ENCODE data around the gene SORD. TPM values are rescaled to one million over a fixed set of nuclear protein-coding genes. Genes with fewer than 3 reads are reported as not detected.
"Not testable (repeated sequence)": the region's sequence is repeated elsewhere in the genome, so short reads cannot be mapped to it uniquely, and the experiment has no call there.

The SORD gene
- polyA plus RNA-seq, 1 donor: 61.1 TPM

GRCh38 chr15:45023659-45024225 lies 747 bp downstream of the SORD start:
- Histone ChIP-seq H3K27ac (ENCODE audit: low read length) (peak overlapping the region; percentile 30), H3K4me1 (ENCODE audit: control insufficient read depth, insufficient read depth, low read length) (peaks cover 11% of the 10 kb centered on the region), H3K27me3 (ENCODE audit: control insufficient read depth, insufficient read depth, low read length) (no peaks in the 10 kb centered on the region), H3K36me3 (ENCODE audit: control insufficient read depth, insufficient read depth, low read length) (peaks cover 3% of the 10 kb centered on the region), H3K9me3 (ENCODE audit: control insufficient read depth, low read depth, low read length) (no peaks in the 10 kb centered on the region), H3K4me3 (ENCODE audit: low read length) (peak overlapping the region; percentile 80)
- DNase-seq: peak in 1 of 2 donors; percentile 54
- no CpG with 5 or more reads among the region's 4 CpGs for WGBS (ENCODE audit: insufficient coverage, low lambda C conversion rate)

- H3K9me3 ChIP-seq (ENCODE audit: control insufficient read depth, low read depth, low read length); H3K4me3 ChIP-seq (ENCODE audit: low read length); H3K36me3 ChIP-seq (ENCODE audit: control insufficient read depth, insufficient read depth, low read length); H3K27ac ChIP-seq (ENCODE audit: low read length); H3K27me3 ChIP-seq (ENCODE audit: control insufficient read depth, insufficient read depth, low read length); DNase-seq: not testable (repeated sequence)
- WGBS (ENCODE audit: insufficient coverage, low lambda C conversion rate): no CpG with 5 or more reads among the region's 3 CpGs
- H3K4me1 ChIP-seq (ENCODE audit: control insufficient read depth, insufficient read depth, low read length): peaks cover 11% of the 10 kb centered on the region
Measured at GRCh38 chr15:45024649-45025048, 1.7 kb downstream of the SORD start.

DNA sequence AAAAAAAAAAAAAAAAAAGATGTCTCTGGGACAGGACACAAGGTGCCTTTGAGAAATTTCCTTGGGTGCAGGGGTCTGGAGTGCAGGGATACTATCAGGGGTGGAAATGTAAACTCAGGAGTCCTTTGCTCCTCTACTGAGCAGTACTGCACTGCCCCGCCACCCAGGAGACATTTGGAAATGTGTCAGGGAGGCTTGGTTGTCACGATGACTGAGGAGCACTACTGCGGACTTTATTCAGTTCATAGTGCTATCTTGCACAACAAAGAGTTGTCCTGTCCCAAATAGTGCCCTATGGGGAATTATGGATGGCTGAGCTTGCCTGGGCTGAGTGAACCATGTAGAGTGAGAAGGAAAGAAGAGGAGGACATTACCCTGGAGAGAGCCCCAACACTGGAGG lies 2.6 kb downstream of the SORD start:
- not testable (repeated sequence) for H3K27me3 ChIP-seq (ENCODE audit: control insufficient read depth, insufficient read depth, low read length); H3K27ac ChIP-seq (ENCODE audit: low read length); H3K9me3 ChIP-seq (ENCODE audit: control insufficient read depth, low read depth, low read length); H3K4me3 ChIP-seq (ENCODE audit: low read length)
- DNase-seq: peak in 1 of 2 donors; percentile 55
- no CpG with 5 or more reads among the region's 3 CpGs for WGBS (ENCODE audit: insufficient coverage, low lambda C conversion rate)
- peaks cover 12% of the 10 kb centered on the region for H3K36me3 ChIP-seq (ENCODE audit: control insufficient read depth, insufficient read depth, low read length)
- H3K4me1 ChIP-seq (ENCODE audit: control insufficient read depth, insufficient read depth, low read length): peaks cover 11% of the 10 kb centered on the region

DNA sequence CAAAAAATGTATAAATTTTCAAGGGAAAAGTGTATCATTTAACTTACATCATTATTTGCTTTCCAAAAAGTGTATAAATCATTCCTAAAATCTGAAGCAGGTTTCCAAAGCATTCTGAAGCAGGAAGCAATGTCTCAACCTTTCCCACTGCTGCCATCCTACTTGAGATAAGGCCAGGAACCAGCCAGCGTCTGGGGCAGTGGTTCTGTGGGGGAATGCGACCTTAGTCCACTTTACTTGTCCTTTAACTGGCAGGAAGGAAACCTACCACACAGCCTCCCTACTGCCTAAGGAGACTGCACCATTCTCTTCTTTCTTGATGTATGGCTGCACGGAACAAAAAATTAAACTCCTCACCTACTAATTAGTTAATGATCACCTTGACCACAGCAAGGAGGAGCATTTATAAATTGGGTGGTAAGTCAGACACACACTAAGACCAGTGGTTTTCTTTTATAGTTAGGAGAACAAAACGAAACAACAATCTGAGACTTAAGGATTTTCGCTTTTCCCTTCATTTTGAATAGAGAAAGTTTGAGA lies 3.7 kb downstream of the SORD start:
- no peak overlapping the region for H3K27ac ChIP-seq (ENCODE audit: low read length)
- H3K36me3 ChIP-seq (ENCODE audit: control insufficient read depth, insufficient read depth, low read length): peaks cover 14% of the 10 kb centered on the region
- no peaks in the 10 kb centered on the region for H3K27me3 ChIP-seq (ENCODE audit: control insufficient read depth, insufficient read depth, low read length)
- H3K9me3 ChIP-seq (ENCODE audit: control insufficient read depth, low read depth, low read length): peaks cover 4% of the 10 kb centered on the region
- 33% methylated on average over 1 of the region's 5 CpGs for WGBS (ENCODE audit: insufficient coverage, low lambda C conversion rate)
- H3K4me1 ChIP-seq (ENCODE audit: control insufficient read depth, insufficient read depth, low read length): peaks cover 11% of the 10 kb centered on the region
- no peak overlapping the region for H3K4me3 ChIP-seq (ENCODE audit: low read length)
- peak in 1 of 2 donors; percentile 27 for DNase-seq

DNA sequence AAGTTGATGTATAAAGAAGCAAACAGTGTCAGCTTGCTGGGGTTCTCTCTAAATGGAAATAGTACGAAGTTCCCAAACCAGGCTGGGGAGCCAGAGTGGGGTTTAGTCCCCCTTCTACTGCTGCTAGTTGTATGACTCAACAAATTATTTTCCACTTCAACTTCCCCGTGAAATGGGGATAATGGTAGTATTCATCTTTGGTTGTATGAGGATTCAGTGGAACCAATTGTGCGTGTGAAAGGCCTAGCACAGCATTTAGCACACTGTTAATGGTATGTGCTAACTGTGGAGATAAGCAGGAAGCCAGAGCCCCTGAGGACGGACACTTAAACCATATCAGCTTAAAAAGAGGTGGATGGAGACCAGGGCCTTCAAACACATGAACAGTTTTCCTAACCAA lies 4.2 kb downstream of the SORD start:
- Histone ChIP-seq H3K27ac (ENCODE audit: low read length) (no peak overlapping the region), H3K4me3 (ENCODE audit: low read length) (no peak overlapping the region), H3K9me3 (ENCODE audit: control insufficient read depth, low read depth, low read length) (peaks cover 4% of the 10 kb centered on the region), H3K36me3 (ENCODE audit: control insufficient read depth, insufficient read depth, low read length) (peaks cover 14% of the 10 kb centered on the region), H3K27me3 (ENCODE audit: control insufficient read depth, insufficient read depth, low read length) (no peaks in the 10 kb centered on the region), H3K4me1 (ENCODE audit: control insufficient read depth, insufficient read depth, low read length) (peaks cover 11% of the 10 kb centered on the region)
- DNase-seq: no peak
- WGBS (ENCODE audit: insufficient coverage, low lambda C conversion rate): 60% methylated on average over 1 of the region's 4 CpGs

DNA sequence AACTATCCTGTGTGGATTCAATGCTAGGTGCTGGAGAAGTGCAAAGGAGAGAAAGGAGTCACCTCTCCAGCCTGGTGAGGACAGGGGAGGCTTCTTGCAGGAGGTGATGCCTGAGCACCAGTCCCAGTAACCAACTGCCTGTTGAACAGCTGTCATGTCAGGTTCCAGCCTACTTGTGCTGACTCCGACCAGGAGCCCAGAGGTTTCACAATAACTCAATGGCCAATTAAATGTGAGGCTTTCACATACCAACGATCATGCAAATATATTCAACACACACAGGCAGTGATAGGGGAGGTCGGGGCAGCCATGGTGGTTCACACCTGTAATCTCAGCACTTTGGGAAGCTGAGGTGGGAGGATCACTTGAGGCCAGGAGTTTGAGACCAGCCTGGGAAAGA lies 7.7 kb downstream of the SORD start:
- no peak for DNase-seq
- Histone ChIP-seq H3K36me3 (ENCODE audit: control insufficient read depth, insufficient read depth, low read length) (peaks cover 14% of the 10 kb centered on the region), H3K4me3 (ENCODE audit: low read length) (no peak overlapping the region), H3K9me3 (ENCODE audit: control insufficient read depth, low read depth, low read length) (peaks cover 4% of the 10 kb centered on the region), H3K4me1 (ENCODE audit: control insufficient read depth, insufficient read depth, low read length) (no peaks in the 10 kb centered on the region), H3K27me3 (ENCODE audit: control insufficient read depth, insufficient read depth, low read length) (no peaks in the 10 kb centered on the region), H3K27ac (ENCODE audit: low read length) (no peak overlapping the region)
- no CpG with 5 or more reads among the region's 3 CpGs for WGBS (ENCODE audit: insufficient coverage, low lambda C conversion rate)

DNA sequence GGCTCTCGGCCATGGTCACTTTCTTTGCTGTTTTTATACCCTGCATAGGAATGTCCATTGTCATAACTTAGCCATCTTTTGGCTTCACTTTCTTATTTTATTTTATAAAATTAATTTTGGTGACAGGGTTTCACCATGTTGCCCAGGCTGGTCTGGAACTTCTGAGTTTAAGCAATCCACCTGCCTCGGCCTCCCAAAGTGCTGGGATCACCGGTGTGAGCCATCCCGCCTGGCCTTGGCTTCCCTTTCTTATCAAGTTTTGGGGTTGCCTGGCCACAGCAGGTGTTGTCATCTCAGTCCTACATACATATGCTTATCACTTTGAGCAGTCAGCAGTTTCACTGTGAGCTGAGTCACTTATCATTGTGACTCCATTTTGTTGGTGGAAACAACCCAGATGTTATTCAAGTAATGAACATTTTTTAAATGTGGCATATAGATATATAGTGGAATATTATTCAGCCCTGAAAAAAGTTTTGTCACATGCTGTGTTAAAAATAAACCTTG lies 8.6 kb downstream of the SORD start:
- not testable (repeated sequence) for DNase-seq; H3K9me3 ChIP-seq (ENCODE audit: control insufficient read depth, low read depth, low read length); H3K4me3 ChIP-seq (ENCODE audit: low read length); H3K27me3 ChIP-seq (ENCODE audit: control insufficient read depth, insufficient read depth, low read length); H3K4me1 ChIP-seq (ENCODE audit: control insufficient read depth, insufficient read depth, low read length); H3K27ac ChIP-seq (ENCODE audit: low read length)
- H3K36me3 ChIP-seq (ENCODE audit: control insufficient read depth, insufficient read depth, low read length): peaks cover 18% of the 10 kb centered on the region
- WGBS (ENCODE audit: insufficient coverage, low lambda C conversion rate): no CpG with 5 or more reads among the region's 4 CpGs

DNA sequence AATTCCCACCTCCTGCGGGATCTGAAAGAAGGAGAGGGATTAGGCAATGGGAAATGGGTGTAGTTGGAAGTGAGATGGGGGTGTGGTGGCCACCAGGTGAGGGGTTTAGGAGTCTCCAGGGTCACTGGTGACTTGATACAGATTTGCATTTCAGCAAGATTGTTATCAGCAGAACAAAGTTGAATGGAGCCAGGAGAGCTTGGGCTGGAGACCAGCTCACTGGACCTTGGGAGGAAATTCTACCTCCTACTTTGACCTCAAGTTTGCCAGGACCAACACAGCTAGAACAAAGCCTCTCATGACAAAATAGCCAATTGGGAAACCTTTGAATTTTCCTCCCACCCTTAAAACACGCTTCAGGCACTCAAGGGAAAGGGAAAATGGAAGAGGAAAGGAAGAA lies 9.5 kb downstream of the SORD start:
- not testable (repeated sequence) for DNase-seq; H3K27me3 ChIP-seq (ENCODE audit: control insufficient read depth, insufficient read depth, low read length); H3K4me1 ChIP-seq (ENCODE audit: control insufficient read depth, insufficient read depth, low read length); H3K4me3 ChIP-seq (ENCODE audit: low read length); H3K9me3 ChIP-seq (ENCODE audit: control insufficient read depth, low read depth, low read length); H3K27ac ChIP-seq (ENCODE audit: low read length)
- no CpG with 5 or more reads among the region's 2 CpGs for WGBS (ENCODE audit: insufficient coverage, low lambda C conversion rate)
- H3K36me3 ChIP-seq (ENCODE audit: control insufficient read depth, insufficient read depth, low read length): peaks cover 16% of the 10 kb centered on the region

- H3K4me3 ChIP-seq (ENCODE audit: low read length); H3K9me3 ChIP-seq (ENCODE audit: control insufficient read depth, low read depth, low read length); H3K27ac ChIP-seq (ENCODE audit: low read length); DNase-seq; H3K4me1 ChIP-seq (ENCODE audit: control insufficient read depth, insufficient read depth, low read length); H3K27me3 ChIP-seq (ENCODE audit: control insufficient read depth, insufficient read depth, low read length): not testable (repeated sequence)
- peaks cover 15% of the 10 kb centered on the region for H3K36me3 ChIP-seq (ENCODE audit: control insufficient read depth, insufficient read depth, low read length)
- WGBS (ENCODE audit: insufficient coverage, low lambda C conversion rate): 86% methylated on average over 1 of the region's 4 CpGs
Measured at GRCh38 chr15:45034087-45034486, 11.1 kb downstream of the SORD start.

DNA sequence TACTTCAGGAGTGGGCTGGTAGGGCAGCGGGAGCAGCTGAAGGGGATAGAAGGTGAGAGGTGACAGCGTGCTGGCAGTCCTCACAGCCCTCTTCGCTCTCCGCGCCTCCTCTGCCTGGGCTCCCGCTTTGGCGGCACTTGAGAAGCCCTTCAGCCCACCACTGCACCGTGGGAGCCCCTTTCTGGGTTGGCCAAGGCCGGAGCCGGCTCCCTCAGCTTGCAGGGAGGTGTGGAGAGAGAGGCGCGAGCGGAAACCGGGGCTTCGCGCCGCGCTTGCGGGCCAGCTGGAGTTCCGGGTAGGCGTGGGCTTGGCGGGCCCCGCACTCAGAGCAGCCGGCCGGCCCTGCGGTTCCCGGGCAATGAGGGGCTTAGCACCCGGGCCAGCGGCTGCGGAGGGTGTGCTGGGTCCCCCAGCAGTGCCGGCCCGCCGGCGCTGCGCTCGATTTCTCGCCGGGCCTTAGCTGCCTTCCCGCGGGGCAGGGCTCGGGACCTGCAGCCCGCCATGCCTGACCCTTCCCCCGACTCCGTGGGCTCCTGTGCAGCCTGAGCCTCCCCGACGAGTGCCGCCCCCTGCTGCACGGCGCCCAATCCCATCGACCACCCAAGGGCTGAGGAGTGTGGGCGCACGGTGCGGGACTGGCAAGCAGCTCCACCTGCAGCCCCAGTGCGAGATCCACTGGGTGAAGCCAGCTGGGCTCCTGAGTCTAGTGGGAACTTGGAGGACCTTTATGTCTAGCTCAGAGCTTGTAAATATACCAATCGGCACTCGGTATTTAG lies 11.8 kb downstream of the SORD start:
- not testable (repeated sequence) for DNase-seq; H3K27me3 ChIP-seq (ENCODE audit: control insufficient read depth, insufficient read depth, low read length); H3K27ac ChIP-seq (ENCODE audit: low read length); H3K9me3 ChIP-seq (ENCODE audit: control insufficient read depth, low read depth, low read length); H3K36me3 ChIP-seq (ENCODE audit: control insufficient read depth, insufficient read depth, low read length); H3K4me1 ChIP-seq (ENCODE audit: control insufficient read depth, insufficient read depth, low read length); H3K4me3 ChIP-seq (ENCODE audit: low read length)
- no CpG with 5 or more reads among the region's 56 CpGs for WGBS (ENCODE audit: insufficient coverage, low lambda C conversion rate)

Measured in large intestine (tissue), 3 donors.